NCI-H1694 treated with DMSO at 0.1 percent for 48 hours (cell line): Measurements from ENCODE around the gene RNGTT.
"Not testable (repeated sequence)": the region's sequence is repeated elsewhere in the genome, so short reads cannot be mapped to it uniquely, and the experiment has no call there.

Experiments
- DNase-seq: peaks from one replicate; lab custom pipeline; 2025; lab: John Stamatoyannopoulos, UW

RNGTT gene

GRCh38 chr6:88970301-88970700, 6.9 kb upstream of the RNGTT start:
- no peak for DNase-seq

DNA sequence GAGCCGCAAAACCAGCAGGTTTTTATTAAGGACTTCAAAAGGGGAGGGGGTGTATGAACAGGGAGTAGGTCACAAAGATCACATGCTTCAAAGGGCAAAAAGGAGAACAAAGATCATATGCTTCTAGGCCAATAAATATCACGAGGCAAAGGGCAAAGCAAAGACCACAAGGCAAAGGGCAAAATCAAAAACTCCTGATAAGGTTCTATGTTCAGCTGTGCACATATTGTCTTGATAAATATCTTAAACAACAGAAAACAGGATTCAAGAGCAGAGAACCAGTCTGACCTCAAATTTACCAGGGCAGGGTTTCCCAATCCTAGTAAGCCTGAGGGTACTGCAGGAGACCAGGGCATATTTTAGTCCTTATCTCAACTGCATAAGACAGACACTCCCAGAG, 5.8 kb upstream of the RNGTT start:
- DNase-seq = not testable (repeated sequence)

- DNase-seq = no peak
Measured at GRCh38 chr6:88967891-88968290, 4.5 kb upstream of the RNGTT start.

- no peak for DNase-seq
Measured at GRCh38 chr6:88965691-88966090, 2.3 kb upstream of the RNGTT start.

DNA sequence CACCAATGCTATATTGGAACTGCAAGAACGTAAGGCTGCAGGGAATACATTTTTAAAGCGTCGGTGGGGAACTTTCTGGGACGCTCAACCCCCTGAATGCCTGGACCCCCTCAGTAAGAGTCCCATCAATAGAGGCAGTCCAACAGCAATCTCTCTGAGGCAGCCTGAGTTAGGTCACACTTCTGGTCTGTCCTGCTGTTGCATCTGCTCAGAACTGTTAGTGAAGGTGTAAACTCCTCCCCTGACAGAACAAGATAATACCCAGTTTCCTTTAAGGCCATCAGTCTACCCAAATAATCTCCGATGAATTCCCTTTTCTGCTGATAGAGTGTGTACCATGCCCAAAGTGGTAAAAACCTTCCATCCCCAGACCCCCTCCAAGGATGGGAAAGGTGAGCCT, 1.1 kb upstream of the RNGTT start:
- DNase-seq = no peak

DNA sequence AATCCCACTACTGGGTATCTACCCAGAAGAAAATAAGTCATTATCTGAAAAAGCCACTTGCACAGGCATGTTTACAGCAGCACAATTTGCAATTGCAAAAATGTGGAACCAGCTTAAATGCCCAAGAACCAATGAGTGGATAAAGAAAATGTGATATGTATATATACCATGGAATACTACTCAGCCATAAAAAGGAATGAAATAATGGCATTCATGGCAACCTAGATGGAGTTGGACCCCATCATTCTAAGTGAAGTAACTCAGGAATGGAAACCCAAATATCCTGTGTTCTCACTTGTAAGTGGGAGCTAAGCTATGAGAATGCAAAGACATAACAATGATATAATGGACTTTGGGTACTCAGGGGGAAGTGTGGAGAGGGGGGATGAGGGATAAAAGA, 4.6 kb downstream of the RNGTT start:
- DNase-seq = no peak

GRCh38 chr6:88953550-88954386, 9.7 kb downstream of the RNGTT start:
- DNase-seq = no peak

DNA sequence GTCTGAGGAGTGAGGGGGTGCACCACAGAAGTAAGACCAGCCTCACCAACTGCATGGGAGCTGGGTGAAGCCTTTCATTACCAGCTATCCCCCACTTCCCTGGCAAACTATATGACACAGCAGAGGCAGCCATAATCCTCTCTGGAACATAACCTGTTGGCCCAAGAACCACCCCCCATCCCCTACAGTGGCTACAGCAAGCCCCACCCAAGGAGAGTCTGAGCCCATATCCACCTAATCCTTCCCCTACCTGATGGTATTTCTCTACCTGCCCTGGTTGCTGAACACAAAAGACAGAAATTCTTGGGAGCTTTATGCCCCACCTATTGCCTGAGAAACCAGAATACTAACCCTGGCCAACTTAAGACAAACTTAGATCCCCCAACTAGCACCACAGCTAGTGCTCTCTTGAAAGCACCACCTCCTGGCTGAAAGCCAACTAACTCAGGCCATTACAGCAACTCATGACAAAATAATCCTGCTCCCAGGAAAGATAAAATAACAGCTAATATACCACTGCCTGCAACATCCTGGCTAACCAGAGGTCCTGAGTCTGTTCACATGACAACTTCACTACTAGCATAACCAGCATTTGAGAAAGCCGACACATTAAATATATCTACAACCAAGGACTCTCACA, 11.2 kb downstream of the RNGTT start:
- DNase-seq = no peak

DNA sequence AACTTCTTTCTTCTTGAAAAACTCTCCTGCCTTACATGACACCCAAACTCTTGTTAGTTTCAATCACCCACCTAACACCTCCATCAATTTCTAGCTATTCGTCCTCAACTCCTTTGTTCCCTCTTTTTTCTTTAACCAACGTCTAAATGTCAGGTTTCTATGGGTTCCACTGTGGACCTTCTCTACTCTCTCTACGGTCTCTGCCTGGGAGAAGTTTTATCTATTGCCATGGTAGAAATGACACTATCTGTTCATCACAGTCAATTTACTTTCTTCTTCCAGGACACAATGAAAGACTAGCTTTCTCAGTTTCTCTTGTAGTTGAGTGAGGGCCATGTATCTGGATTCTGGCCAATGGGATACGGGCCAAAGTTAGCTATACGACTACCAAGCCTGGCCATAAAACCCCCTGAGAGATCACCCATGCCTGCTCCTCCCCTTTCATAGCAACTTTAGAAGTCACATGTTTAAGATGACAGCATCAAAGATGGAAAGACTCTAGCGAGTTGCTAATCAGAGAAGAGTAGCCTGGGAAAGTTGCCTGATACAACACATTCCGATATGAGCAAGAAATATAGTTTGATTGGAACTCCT, 17.9 kb downstream of the RNGTT start:
- no peak for DNase-seq

- no peak for DNase-seq
Measured at GRCh38 chr6:88933521-88933920, 29.9 kb downstream of the RNGTT start.

- not testable (repeated sequence) for DNase-seq
Measured at GRCh38 chr6:88932019-88932418, 31.4 kb downstream of the RNGTT start.

DNA sequence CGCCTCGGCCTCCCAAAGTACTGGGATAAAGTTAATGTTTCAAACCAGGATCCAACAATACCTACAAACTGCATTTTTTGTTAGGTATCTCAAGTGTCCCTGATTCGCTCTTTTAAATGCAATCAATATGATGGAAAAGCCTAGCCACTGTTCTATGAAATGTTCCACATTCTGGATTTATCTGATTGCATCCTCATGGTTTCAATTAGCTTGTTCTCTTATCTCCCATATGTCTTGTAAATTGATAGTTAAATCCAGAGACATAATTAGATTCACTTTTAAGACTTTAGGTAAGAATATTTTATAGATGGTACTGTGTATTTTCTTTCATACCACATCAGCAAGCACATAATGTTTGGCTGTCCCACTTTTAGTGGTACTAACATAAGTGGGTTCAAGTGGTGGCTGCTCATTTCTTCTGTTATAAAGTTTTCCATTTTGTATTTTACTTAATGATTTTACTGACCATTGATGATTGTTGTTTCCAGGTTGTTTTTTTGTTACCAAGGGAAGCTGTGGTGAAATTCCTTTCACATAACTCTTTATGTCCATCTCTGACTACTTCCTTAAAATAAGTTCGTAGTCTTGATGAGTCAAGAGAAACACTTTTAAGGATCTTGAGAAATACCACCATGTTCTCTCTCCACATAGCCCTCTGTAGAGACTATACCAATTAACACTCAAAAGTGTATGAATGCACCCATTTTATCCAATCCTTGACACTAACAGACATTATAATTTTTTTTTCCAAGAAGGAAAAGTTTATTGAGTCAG, 40.5 kb downstream of the RNGTT start:
- DNase-seq = no peak

DNA sequence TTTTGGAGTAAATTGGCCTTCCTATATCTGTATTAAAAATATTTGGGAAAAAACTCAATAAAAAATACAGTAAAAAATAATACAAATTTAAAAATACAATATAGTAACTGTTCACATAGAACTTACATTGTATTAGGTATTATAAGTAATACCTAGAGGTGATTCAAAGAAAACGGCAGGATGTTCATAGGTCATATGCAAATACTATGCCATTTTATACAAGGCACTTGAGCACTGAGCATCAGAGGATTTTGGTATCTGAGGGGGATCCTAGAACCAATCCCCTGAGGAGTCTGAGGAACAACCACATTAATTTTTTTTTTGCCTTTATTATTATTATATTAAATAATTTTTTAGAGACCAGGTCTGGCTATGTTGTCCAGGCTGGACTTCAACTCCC, 41.7 kb downstream of the RNGTT start:
- DNase-seq = no peak

DNA sequence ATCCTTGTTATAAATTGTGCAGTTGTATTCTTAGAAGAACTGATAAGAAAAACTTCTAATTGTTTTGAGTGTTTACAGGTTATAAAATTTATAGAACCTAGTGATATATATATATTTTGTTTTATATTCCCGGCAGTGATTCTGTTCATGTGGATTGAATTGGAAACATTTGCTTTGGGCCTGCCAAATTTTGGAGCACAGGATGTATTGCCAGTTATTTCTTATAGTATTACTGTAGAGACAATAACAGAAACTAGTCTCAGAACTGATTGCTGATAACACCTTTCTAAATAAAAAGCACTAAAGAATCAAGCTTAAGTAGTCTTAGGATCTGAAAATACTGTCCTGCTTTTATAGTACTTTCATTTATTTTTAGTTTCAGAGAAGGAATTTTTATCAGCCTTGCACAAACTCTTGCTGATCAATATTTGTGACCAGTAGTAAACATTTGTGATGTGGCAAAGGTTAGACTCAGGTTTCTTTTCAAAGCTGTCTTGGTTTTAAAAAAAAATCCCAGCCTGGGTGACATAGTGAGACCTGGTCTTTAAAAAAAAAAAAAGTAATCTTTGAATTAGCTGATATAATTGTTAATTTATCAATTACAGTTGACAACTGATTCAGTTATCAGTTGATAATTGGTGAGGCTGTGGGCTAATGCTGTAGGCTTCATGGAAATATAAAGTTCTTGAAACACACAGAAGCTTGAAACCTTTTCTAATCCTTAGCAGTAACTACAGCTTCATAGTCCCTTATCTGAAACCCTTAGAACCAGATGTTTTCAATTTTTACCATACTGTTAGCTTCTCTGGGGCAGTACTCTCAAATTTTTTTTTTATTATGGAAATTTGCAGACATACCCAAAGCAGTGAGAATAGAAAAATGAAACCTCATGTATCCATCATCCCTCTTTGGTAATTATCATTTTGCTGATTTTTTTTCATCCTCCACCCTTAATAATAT, 42.4 kb downstream of the RNGTT start:
- no peak for DNase-seq

DNA sequence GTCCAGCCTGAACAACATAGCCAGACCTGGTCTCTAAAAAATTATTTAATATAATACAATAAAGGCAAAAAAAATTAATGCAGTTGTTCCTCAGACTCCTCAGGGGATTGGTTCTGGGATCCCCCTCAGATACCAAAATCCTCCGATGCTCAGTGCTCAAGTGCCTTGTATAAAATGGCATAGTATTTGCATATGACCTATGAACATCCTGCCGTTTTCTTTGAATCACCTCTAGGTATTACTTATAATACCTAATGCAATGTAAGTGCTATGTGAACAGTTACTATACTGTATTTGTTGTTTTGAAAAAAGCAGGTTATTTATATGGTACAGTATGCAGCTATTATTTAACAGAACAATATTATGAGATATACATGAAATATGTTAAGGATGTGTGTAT, 43.3 kb downstream of the RNGTT start:
- DNase-seq = no peak

DNA sequence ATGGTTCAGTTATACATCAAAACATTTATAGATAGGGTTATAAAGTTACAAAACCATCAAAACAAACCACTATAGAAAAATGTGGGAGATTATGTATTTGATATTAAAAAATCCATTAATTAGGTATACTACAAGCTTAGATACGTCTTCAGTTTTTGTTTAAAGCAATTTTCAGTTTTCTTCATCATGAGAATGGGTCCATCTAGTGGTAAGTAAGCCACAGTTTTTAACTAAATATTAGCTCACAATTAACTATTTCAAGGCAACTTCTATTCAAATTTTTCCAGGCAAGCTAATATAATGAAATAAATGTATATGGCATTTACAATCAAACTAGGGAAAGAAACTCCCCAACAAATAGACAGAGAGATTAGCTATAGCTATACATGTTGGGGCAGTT, 44.4 kb downstream of the RNGTT start:
- peak; percentile 3 for DNase-seq

DNA sequence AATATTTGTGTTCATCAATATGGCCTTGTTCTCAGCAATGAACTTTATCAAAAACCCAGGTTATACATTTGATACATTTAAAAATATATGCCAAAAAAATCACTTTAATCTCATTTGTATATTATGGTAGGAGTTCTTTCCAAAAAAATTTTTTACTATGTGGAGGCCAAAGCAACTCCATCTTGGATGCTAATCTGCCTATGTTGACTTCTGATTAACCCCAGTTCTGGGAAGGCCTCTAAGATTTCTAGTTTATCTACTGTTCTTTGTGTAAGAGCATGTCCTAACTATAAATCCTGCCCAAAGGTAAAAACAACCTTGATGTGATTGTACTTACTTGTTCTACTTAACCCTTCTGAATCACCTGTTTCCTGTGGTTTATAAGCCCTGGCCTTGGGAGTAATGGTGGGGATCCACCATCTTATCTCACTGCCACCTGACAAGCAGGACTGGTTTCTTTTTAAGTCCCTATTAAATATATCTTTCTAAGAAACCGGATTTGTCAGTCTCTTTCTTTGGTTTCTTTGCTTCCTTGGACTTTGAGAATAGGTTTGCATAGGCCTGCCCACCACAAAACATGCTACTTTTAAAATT, 46.7 kb downstream of the RNGTT start:
- DNase-seq = no peak

- no peak for DNase-seq
Measured at GRCh38 chr6:88914895-88915598, 48.4 kb downstream of the RNGTT start.

DNA sequence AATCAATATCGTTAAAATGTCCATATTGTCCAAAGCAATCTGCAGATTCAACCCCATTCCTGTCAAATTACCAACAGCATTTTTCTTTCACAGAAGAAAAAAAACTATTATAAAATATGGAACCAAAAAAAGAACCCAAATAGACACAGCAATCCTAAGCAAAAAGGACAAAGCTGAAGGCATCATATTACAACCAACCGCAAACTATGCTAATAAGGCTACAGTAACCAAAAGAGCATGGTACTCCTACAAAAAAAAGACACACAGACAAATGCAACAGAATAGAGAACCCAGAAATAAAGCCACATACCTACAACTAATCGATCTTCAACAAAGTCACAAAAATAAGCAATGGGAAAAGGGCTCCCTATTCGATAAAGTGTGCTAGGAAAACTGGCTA, 49.2 kb downstream of the RNGTT start:
- DNase-seq = no peak

GRCh38 chr6:88913471-88913870, 49.9 kb downstream of the RNGTT start:
- no peak for DNase-seq
